GM19240 (cell line): ENCODE data around the gene LMBR1.
"Not testable (repeated sequence)": the region's sequence is repeated elsewhere in the genome, so short reads cannot be mapped to it uniquely, and the experiment has no call there.

Experiments used
- DNase-seq: peaks from one replicate; pipeline ENCODE4 v3.0.0; 2011; ENCODE audit warnings: low spot score; ENCODE audit not compliant: insufficient read length

LMBR1 gene

DNA sequence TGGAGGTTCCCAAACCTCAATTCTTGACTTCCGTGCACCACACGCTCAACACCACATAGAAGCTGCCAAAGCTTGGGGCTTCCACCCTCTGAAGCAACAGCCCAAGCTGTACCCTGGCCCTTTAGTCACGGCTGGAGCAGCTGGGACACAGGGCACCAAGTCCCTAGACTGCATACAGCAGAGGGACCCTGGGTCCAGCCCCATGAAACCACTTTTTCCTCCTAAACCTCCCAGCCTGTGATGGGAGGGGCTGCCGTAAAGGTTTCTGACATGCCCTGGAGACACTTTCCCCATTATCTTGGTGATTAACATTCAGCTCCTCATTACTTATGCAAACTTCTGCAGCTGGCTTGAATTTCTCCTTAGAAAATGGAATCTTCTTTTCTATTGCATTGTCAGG lies 194.5 kb downstream of the LMBR1 start:
- not testable (repeated sequence) for DNase-seq

DNA sequence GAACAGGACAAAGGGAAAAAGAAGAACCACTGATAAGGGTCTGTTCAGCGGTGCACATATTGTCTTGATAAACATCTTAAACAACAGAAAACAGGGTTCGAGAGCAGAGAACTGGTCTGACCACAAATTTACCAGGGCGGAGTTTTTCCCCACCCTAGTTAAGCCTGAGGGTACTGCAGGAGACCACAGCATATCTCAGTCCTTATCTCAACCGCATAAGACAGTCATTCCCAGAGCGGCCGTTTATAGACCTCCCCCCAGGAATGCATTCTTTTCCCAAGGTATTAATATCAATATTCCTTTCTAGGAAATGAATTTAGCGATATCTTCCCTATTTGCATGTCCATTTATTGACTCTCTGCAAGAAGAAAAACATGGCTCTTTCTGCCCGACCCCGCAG lies 195.7 kb downstream of the LMBR1 start:
- not testable (repeated sequence) for DNase-seq

DNA sequence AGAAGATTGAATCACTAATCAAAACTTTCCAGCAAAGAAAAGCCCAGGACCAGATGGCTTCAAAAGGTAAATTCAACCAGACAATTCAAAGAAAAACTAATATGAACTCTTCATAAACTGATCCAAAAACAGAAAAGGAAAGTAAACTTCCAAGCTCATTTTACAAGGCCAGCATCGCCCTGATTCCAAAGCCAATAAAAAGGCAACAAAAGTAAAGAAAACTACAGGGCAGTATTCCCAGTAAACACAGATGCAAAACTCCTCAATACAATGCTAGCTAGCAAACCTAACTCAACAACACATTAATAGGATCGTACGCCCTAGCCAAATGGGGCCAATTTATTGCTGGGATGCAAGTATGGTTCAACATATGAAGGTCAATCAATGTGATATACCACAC lies 199.4 kb downstream of the LMBR1 start:
- no peak for DNase-seq

DNA sequence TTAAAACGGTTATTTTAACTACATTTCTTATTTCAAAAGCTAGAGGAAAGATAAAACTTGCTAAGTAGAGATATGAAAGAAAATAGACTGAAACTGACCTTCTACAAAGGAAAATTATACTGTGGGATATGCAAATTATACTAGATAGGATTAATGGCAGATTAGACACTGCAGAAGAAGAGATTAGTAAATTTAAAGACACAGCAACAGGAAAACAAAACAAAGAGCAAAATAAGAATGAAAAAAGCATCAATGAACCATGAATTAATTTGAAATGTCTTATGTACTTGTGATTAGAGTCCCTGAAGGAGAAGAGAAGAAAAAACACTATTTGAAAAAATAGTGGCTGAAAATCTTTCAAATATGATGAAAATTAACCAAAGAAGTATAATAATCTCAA lies 200.1 kb downstream of the LMBR1 start:
- no peak for DNase-seq

DNA sequence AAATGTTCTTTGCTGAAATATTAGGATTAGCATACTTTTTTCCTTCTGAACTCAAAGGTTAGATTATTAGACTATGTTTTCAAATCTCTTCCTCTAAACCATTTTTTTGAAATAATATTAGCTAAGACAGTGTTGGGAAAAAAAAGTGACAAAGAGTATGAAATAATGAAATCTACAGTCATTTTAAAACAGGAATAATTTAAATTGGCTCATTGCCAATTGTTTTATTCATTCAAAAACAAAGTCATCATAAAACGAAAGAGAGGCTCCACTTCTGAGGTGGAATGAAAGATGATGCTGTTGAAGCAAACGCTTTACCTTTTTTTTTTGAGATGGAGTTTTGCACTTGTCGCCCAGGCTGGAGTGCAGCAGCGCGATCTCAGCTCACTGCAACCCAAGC lies 201.2 kb downstream of the LMBR1 start:
- no peak for DNase-seq

DNA sequence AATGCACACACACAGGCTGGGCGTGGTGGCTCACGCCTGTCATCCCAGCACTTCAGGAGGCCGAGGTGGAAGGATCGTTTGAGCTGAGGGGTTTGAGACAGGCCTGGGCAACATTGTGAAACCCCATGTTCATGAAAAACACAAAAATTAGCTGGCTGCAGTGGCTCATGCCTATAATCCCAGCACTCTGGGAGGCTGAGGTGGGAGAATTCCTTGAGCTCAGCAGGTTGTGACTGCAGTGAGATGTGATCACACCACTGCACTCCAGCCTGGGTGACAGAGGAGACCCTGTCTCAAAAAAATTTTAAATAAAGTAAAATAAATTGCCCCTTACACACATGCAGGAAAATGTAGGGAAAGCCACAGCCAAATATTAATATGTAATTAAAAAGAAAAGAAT lies 208.3 kb downstream of the LMBR1 start:
- DNase-seq, result no peak

DNA sequence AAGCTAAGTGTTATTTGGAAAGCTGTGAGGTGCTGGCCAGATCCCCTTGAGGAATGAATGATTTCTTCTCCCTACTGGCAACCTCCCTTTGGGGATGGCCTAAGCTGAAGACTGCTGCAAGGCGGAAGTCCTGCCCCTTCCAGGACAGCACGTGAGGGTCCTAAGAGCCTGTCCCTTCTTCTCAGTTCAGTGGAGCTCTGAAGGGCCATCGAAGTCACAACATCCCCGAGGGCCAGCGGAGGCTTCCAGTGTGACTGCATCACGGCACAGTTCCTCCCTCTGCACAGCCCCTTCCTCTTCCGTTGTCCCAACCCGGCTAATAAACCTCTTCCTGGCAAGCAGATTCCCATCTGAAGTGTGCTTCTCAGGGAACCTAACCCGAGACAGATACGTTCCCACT lies 208.7 kb downstream of the LMBR1 start:
- no peak for DNase-seq

DNA sequence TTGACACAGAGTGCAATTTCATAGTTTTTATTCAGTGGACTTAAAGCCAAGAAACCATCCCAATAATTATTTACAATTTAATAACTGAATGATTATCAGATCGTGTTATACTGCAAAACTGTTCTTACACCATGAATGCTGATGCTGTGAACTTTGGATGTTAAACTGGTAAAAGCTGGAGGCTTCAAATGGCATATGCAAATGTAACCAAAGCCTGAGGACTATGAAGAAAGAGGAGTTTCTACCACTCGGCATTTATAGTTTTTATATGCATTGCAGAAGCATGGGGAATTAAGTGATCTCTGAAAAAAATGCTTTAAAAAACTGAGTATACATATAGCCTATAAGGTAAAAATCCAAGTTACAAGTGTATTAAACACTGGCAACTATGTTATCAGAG lies 210.1 kb downstream of the LMBR1 start:
- DNase-seq, result no peak

DNA sequence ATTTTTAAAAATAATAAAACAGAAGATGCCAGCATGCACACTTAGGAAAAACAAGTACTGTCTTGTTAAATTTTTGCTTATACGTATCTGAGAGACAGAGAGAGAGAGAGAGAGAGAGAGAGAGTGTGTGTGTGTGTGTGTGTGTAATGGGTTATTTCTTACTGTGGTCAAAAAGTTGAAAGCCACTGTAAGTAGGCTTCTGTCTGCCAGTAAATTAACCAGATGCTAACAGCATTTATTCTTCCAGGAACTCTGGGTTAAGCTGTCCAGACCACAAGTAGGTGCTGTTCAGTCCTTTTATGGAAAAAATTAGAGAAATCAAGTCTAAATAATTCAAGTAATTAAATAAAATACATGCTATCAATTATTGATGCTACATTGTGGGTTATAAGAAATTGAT lies 212.7 kb downstream of the LMBR1 start:
- DNase-seq, result no peak

DNA sequence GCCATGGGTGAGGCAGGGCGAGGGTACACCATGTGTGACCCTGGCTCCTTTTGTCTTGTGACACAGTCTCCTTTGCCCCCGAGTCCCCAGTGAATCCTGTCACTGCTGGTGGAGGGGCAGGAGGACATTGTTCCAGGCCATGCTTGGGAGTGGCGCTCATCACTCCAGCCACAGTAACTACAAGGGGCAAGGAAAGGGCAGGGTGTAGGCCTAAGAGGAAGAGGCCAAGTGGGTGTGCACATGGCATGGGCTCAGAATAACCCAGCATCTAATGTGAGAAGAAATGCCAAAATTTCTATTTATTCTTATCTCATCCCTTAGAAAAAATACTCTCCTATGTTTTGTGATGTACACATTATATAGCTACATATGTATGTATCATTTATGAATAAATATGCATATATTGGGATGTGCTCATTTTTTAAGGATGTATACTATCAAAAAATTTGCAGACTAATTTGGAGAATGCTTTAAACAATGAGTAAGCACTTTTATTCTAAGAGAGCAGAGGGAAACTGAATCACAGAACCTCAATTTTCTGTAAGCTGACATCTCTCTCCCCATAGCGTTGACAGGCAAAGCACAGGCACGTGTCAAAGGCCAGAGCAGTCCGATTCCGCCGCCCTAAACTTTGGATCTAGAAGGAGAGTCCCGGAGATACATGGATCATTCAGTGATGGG lies 215.5 kb downstream of the LMBR1 start:
- DNase-seq, result no peak

DNA sequence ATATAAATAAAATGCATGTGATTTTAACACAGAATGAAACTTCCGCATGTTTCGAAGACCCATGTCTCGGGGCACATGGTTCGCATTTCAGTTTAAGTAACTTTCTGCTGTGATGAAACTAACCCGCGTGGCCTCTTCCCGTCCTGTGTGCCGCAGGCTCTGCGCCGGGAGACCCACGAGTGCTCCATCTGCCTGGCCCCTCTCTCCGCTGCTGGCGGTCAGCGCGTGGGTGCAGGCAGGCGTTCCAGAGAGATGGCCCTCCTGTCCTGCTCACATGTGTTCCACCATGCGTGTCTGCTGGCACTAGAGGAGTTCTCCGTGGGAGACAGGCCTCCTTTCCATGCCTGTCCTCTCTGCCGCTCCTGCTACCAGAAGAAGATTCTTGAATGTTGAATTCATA lies 216.7 kb downstream of the LMBR1 start:
- DNase-seq, result no peak

DNA sequence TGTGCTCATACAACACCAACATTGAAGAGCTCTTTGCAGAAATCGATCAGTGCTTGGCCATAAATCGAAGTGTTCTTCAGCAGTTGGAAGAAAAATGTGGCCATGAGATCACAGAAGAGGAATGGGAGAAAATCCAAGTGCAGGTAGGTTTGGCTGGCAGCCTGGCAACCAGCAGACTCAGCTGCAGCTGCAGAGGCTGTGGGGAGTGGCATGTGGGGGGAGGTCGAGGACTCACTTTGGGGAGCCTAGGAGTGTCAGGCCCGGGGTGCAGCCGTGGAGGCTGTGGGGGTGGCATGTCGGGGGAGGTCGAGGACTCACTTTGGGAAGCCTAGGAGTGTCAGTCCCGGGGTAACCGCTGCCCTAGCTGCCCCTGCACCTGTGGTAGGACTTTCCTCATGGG lies 217.3 kb downstream of the LMBR1 start:
- DNase-seq, result no peak

DNA sequence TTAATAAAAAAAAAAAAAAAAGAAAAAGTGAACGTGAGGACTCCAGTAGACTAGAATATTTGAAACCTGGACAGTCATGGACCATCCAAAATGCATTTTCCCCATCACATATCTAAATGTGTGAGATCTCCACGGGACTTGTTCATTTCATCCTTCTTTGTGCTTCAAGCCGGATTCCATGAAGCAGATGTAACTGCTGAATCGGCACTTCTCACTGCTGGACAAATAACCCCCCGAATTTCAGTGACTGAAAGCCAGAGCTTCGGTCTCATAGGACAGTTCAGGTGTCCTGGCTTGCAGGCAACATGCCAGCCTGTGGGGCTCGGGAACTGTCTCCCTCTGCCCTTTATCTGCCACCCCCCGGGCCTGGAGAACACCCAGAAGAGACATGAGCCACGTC lies 219.1 kb downstream of the LMBR1 start:
- no peak for DNase-seq

DNA sequence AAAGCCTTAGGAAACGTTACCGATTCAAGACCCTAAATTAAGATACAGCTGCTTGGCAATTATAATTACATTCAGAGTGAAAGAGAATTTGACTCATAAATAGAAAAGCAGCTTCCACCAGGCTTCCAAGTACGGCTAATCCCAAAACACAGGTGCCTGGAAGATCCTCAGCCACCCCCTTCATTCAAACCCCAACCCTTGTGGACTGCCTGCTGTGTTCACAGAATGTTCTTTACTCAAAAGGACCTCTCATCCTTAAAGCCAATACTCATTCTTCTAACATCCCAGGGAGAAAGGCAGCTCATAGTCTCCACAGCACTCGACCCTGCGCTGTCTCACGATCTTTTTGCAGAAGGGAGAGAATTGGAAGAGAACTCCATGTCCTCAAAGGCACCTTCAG lies 219.5 kb downstream of the LMBR1 start:
- DNase-seq, result no peak

DNA sequence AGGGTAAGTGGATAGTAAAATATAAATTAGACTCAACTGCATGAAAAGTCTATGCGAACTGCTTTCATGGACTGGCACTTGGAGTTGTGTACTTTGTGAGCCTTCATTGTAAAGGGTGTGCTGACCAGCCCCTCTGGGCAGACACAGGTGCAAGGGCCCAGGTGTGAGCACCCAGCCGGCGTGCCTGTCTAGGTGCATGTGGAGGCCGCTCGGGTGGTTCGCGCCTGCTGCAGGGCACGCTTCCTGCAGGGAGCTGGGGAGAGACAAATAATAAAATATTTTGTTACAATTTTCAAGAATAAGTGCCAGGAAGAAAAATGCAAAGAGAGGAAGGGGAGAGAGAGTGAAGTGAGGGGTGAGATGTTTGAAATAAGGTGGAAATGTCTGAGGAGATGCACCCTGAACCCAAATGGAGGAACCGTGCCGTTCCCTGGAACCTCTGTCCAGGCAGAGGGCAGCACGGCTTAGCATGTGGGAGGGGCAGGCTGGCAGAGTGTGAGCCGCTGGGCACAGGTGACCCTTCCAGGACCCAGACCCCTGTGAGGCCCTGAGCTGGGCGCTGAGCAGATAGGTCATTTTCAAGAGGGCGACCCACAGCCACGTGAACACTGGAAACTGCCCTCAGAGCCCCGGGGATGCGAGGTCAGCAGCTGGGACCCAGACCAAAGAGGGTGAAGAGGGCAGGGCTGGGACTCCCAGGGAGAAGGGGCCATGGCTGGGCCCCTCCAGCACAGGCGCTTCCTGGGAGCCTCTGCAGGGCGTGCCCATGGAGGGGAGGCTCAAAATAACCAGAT lies 223.8 kb downstream of the LMBR1 start:
- DNase-seq, result no peak

DNA sequence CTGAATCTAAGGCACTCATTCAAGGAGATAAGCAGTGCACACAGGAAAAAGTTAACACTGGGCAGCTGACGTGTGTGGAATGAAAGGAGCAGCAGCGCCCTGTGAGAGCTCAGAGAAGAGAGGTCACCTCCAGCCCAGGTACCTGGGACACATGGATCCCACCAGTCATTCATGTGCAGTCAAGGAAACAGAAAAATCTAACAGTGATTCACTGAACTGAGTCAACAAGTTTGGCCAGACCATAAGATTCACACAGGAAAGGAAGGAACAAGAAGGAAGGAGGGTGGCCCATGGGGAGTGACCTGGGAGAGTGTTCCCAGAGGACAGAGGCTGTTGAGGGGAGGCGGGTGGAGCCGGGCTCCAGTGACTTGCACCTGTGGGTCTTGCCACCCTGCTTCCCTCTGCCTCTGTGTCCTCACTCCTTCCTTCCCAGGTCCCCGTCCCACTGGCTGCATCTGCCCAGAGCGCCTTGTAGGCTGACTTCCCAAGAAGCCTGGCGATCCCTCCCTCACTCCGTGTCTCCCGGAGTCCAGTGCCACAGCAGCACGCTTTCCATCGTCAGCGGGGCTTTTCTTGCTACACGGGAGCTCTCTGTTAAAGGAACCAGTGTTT lies 224.7 kb downstream of the LMBR1 start:
- no peak for DNase-seq

DNA sequence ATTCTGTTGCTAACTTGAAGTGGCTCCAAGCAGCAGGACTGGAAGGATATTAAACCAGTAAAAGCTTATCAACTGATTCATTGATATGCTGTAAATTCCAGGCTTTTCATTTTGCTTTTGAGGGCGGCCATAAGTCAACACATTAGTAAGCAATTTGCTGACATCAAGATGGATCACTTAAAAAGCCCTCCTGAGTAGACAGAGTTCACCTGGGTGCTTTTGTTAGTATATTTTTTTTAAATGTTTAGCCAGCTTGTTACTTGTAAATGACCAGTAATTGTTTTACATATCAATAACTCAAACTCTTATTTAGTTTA lies 225.9 kb downstream of the LMBR1 start:
- DNase-seq, result no peak

DNA sequence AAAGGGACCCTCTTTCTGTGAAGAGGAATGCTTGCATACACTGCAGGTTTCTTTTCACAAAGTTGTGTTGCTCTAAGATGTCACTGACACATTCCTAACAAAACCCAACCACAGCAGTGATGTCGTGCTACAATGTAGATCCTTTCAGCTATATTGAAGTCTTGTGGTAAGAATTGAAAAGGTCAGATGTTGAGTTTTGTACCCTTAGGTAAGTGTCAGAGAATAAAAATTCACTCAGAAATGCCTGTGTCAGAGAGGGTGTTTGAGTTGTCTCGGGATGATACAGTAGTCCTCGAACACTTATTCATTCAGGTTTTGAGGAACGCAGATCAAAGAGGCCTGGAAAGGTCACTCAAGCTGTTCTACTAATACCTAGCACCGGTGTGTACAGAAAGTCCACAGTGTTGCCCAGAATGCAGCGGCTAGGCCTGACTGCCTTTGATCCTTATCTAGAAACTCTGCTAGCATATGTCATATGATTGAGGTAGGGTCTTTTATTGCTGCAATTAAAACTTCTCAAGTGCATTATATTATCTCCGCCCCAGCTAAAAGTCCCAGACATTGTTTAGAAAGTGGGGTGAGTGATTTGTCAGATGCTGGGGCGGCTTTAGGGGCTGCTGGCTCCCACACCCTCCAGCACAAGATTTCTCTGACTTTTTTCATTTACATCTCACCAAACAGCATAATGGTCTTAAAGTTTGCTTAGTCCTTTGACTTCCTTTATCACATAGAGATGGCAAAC lies 226.4 kb downstream of the LMBR1 start:
- DNase-seq, result no peak

DNA sequence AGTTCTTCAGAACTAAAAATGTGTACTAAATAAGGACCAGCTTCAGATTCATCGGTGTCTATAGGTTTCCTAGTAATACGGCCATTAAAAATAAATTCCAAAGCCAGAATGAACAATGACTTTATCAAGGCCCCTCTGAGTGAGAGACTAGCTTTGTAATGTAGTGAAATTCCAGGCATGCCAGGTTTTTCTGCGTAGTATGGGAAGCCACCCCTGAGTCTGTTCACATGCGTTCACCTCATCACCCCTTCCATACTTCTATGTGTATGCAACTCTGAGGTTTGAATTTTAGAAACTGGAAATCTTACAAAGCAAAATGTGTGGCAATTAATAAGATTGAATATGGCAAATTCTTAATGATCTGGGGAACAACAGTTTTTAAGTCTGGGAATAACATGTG lies 227.9 kb downstream of the LMBR1 start:
- DNase-seq, result no peak

DNA sequence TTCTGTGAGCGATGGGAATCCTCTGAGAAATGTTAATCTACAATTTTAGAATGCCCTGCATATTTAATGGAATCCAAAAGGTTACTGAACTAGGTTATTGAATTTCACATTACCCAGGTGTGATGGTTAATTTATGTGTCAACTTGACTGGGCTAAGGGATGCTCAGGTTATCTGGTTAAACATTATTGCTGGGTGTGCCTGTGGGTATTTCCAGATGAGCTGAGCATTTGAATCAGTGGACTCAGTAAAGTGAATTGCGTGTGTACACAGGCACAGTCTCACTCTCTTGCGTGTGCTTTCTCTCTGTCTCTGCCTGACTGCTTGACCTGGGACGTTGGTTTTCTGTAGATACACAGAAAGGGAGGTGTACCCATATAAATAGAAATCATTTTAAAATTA lies 230.7 kb downstream of the LMBR1 start:
- DNase-seq, result no peak

DNA sequence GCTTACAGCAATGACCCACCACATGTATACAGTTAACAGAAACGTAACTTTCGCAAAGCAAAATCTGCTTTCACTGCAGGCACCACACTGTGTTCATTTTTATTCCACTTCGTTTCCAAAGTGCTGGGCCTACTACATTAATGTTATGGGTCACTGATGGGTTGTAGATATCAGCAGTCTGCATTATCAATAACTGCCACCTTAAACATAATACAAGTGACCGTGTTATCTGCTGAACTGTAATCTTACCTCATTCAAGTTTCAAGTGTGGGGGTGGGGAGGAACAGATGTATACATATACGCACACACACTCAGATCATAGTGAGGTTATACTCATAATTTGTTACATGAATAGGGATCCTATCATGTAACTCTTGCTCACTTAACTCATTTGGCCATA lies 231.3 kb downstream of the LMBR1 start:
- DNase-seq, result no peak

DNA sequence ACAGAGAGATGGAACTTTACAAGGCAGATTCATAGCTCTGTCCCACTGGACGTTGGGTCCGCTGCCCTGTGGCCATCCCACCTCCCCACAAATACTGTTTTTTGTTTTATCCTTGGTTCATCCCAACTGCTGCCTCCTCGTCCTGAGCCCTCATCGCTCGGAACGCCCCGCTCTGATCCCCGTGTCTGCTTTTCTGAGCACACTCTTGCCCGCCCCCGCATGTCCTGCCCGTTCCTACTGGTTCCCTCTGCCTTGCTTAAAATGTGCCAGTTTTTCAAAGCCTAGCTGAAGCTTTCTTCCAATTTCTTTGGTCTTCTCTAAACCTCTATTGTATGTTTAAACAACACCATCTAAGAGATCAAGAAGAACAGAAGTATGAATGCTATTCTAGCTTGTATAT lies 233.0 kb downstream of the LMBR1 start:
- no peak for DNase-seq
